HEK293T (cell line): ENCODE results near the gene ZNF578.
"Not testable (repeated sequence)": the region's sequence is repeated elsewhere in the genome, so short reads cannot be mapped to it uniquely, and the experiment has no call there.

Experiments used
- FOXM1 ChIP-seq: fragments of 450-650 bp; IDR thresholded peaks from 2 replicates; pipeline ENCODE4 v1.6.1; 2017; ENCODE audit warnings: mild to moderate bottlenecking, borderline replicate concordance
- SP1 ChIP-seq: fragments of 450-650 bp; IDR thresholded peaks from 2 replicates; pipeline ENCODE4 v1.6.1; 2017

- not testable (repeated sequence) for TF ChIP-seq SP1, FOXM1
These were observed 82.0 kb downstream of the ZNF578 start for GRCh38 chr19:52535385-52535770.
